Kidney (tissue), 14 donors: Measurements from ENCODE around the gene PABPC1L. TPM values are rescaled to one million over a fixed set of nuclear protein-coding genes. Genes with fewer than 3 reads are reported as not detected.

Experiments used
- DNase-seq, 5 donors: peaks; one replicate each; pipeline ENCODE4 v3.0.0-alpha.2; 2013 to 2020
- FAIRE-seq: peaks from 2 replicates; lab custom pipeline; 2012; peaks lifted over from hg19 to GRCh38; lab: Jason Lieb, UNC
- H3K27ac ChIP-seq, 2 donors: one replicate each; pipeline ENCODE4 v1.7.0; 2013; ENCODE audit warnings: low read depth in 2 of 2, low read length in 2 of 2, inconsistent platforms in 1 of 2
- H3K27me3 ChIP-seq: one replicate; pipeline ENCODE4 v1.7.1; 2013; ENCODE audit warnings: low read length, inconsistent platforms; ENCODE audit not compliant: control insufficient read depth, insufficient read depth
- H3K36me3 ChIP-seq, 3 donors: one replicate each; pipeline versions ENCODE4 v1.7.0 to v1.7.1; 2013; ENCODE audit warnings: low read length in 3 of 3, control low read depth in 1 of 3, inconsistent platforms in 1 of 3; ENCODE audit not compliant: insufficient read depth in 3 of 3, control insufficient read depth in 2 of 3
- H3K4me1 ChIP-seq, 3 donors: one replicate each; pipeline versions ENCODE4 v1.7.0 to v1.7.1; 2013; ENCODE audit warnings: low read length in 3 of 3, inconsistent platforms in 1 of 3, low read depth in 1 of 3; ENCODE audit not compliant: control insufficient read depth in 2 of 3, insufficient read depth in 2 of 3
- H3K4me3 ChIP-seq, 3 donors: one replicate each; pipeline versions ENCODE4 v1.7.0 to v1.8.1; 2013; ENCODE audit warnings: low read length in 3 of 3, control low read depth in 1 of 3, inconsistent platforms in 1 of 3
- H3K9ac ChIP-seq, 3 donors: one replicate each; pipeline versions ENCODE4 v1.7.0 to v1.7.1; 2013; ENCODE audit warnings: low read length in 3 of 3, control low read depth in 1 of 3, inconsistent platforms in 1 of 3
- H3K9me3 ChIP-seq, 3 donors: one replicate each; pipeline versions ENCODE4 v1.7.0 to v1.7.1; 2013; ENCODE audit warnings: low read length in 3 of 3, control low read depth in 1 of 3, inconsistent platforms in 1 of 3; ENCODE audit not compliant: control insufficient read depth in 2 of 3, insufficient read depth in 1 of 3
- CTCF ChIP-seq: IDR thresholded peaks from 3 replicates; pipeline ENCODE4 v1.5.1; 2012; ENCODE audit warnings: mild to moderate bottlenecking, moderate library complexity, borderline replicate concordance; ENCODE audit not compliant: insufficient read depth; ENCODE audit errors: extremely low read depth
- intact Hi-C: fragments of 100-400 bp; cut with DNase I; formaldehyde crosslinking; loops from one replicate; pipeline ENCODE4 v1.11.1; 2022
- polyA plus RNA-seq: library from polyadenylated mRNA; stranded (reverse); fragments of 350-450 nt; fragmentation: Illumina TruSeq; extraction: RNeasy Lipid Tissue Mini Kit (QIAGEN cat#74804); gene quantifications from one replicate; pipeline ENCODE4 v1.2.3, GENCODE V29; 2014; ENCODE audit warnings: low read depth, low replicate concordance; ENCODE audit not compliant: insufficient read depth
- total RNA-seq: library from RNA; stranded (reverse); fragmentation: NEBNext Ultra II Directional; extraction: Animal tissue kit (Norgen Biotek cat#: 25700); gene quantifications from one replicate; pipeline ENCODE4 v1.2.1, GENCODE V29; 2021
- donor health status: control.
- donor health status: control.
- donor health status: control.
- donor health status: control.
- donor health status: control.
- donor health status: DM: yes; HTN: yes; CAD: no.
- donor health status: Normal renal cell carcinoma (clear cell type).

The PABPC1L gene
- total and polyA plus RNA-seq, 2 donors from 2014 or later = 24.4 to 48.6 TPM

GRCh38 chr20:44961870-44962267, 52.0 kb downstream of the PABPC1L start:
- Histone ChIP-seq H3K4me3 (no peak overlapping the region), H3K4me1 (peaks cover 0 to 15% (median 15%) of the 10 kb centered on the region in 3 donors), H3K9me3 (no peaks in the 10 kb centered on the region), H3K27me3 (no peaks in the 10 kb centered on the region), H3K27ac (no peak overlapping the region), H3K36me3 (no peaks in the 10 kb centered on the region), H3K9ac (no peak overlapping the region)
- DNase-seq (no peak), FAIRE-seq (no peak)
- TF ChIP-seq CTCF = no peak
- intact Hi-C loops = no loop called here

DNA sequence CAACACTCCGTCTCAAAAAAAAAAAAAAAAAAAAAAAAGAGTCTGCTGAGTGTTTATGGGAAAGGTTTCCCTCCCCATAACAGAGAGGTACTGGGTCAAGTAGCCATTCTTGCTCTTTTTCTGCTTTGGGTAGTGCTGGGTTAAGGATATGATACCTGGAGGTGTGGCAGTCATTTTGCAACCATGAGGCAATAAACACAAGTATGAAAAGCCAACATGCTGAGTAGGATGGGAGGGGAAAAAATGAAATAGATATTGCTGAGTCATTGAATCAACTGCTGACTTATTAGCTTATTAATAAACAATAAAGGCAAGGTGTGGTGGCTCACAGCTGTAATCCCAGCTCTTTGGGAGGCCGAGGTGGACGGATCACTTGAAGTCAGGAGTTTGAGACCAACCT, 52.6 kb downstream of the PABPC1L start:
- no peaks in the 10 kb centered on the region for H3K9me3 ChIP-seq
- intact Hi-C loops = no loop called here
- no peaks in the 10 kb centered on the region for H3K27me3 ChIP-seq
- no peak for FAIRE-seq
- no peak for TF ChIP-seq CTCF
- H3K36me3 ChIP-seq = no peaks in the 10 kb centered on the region
- no peak overlapping the region for H3K4me3 ChIP-seq
- H3K4me1 ChIP-seq = peaks cover 0 to 21% (median 19%) of the 10 kb centered on the region in 3 donors
- H3K9ac ChIP-seq = no peak overlapping the region
- no peak for DNase-seq
- no peak overlapping the region for H3K27ac ChIP-seq

GRCh38 chr20:44963325-44964215, 53.7 kb downstream of the PABPC1L start:
- TF ChIP-seq CTCF = no peak
- no peak overlapping the region for H3K4me3 ChIP-seq
- no peak overlapping the region for H3K9ac ChIP-seq
- H3K4me1 ChIP-seq = peaks cover 0 to 19% (median 16%) of the 10 kb centered on the region in 3 donors
- H3K36me3 ChIP-seq = no peaks in the 10 kb centered on the region
- H3K9me3 ChIP-seq = no peaks in the 10 kb centered on the region
- FAIRE-seq (no peak), DNase-seq (no peak)
- no peak overlapping the region for H3K27ac ChIP-seq
- no peaks in the 10 kb centered on the region for H3K27me3 ChIP-seq
- intact Hi-C loops = no loop called here
